Testis (tissue), 2 donors: ENCODE results near the gene APOA4.

ENCODE experiments used
- POLR2A ChIP-seq: fragments of 450-650 bp; IDR thresholded peaks from one replicate; pipeline ENCODE4 v1.6.1; 2017; ENCODE audit warnings: antibody characterized with exemption, mild to moderate bottlenecking, moderate library complexity
- TF ChIP-seq, protein P1 (sequence below), 3 experiments: fragments of 450-650 bp in 2 of 3; fragments of 200-600 bp in 1 of 3; sonication (generic) in 1 of 3; IDR thresholded peaks; one replicate each; pipeline ENCODE4 v1.5.1; 2016 to 2019; ENCODE audit warnings: antibody characterized with exemption in 3 of 3, mild to moderate bottlenecking in 2 of 3, moderate library complexity in 1 of 3

DNA sequence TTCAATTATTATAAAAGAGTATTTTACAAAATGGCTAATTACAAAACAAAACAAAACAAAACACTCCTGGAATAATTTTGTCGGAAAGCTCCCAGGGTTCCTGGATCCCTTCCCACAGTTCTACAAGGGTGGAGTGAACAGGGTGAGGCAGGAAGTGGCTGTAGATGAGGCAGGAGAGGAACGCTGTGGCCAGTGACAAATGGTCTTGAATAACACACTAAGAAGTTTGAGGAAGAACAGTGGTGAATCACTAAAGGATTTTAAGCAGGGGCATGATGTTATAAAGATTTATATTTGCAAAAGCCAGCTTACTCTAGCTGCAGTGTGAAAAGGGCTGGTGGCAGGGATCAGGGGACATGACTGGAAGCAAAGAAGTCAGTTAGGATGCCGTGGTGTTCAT, 48.1 kb upstream of the APOA4 start:
- TF ChIP-seq, protein P1, sequence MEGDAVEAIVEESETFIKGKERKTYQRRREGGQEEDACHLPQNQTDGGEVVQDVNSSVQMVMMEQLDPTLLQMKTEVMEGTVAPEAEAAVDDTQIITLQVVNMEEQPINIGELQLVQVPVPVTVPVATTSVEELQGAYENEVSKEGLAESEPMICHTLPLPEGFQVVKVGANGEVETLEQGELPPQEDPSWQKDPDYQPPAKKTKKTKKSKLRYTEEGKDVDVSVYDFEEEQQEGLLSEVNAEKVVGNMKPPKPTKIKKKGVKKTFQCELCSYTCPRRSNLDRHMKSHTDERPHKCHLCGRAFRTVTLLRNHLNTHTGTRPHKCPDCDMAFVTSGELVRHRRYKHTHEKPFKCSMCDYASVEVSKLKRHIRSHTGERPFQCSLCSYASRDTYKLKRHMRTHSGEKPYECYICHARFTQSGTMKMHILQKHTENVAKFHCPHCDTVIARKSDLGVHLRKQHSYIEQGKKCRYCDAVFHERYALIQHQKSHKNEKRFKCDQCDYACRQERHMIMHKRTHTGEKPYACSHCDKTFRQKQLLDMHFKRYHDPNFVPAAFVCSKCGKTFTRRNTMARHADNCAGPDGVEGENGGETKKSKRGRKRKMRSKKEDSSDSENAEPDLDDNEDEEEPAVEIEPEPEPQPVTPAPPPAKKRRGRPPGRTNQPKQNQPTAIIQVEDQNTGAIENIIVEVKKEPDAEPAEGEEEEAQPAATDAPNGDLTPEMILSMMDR (IDR thresholded peaks at IDR 0.05), result no peak
- TF ChIP-seq POLR2A, result no peak
